Measurements from ENCODE around the gene LMO1. TPM values are rescaled to one million over a fixed set of nuclear protein-coding genes. Genes with fewer than 3 reads are reported as not detected.

The LMO1 gene
- 10 to 100 TPM in 1 of 12 donors, 1 to 10 TPM in 8, under 1 TPM in 1, not detected in 2; 0.77 to 11.1 (median 2.5) TPM for polyA plus RNA-seq (ENCODE audit: insufficient read length in 12 of 12)
- long read RNA-seq, donor 1 = 0 reads
- long read RNA-seq, donor 2 = 0 reads
- long read RNA-seq, donor 3, partial matches to known transcripts = 0 of 1 reads
- long read RNA-seq, donor 3, other reads (novel, unspliced or antisense) = 0 of 1 reads
- long read RNA-seq, donor 4 = 0 reads
- long read RNA-seq, donor 5 = 0 reads
- long read RNA-seq, donor 6 = 0 reads
- long read RNA-seq, donor 7 = 0 reads
- long read RNA-seq, donor 8, partial matches to known transcripts = 0 of 1 reads
- long read RNA-seq, donor 8, other reads (novel, unspliced or antisense) = 0 of 1 reads
- long read RNA-seq, donor 9 = 0 reads
- long read RNA-seq, donor 10, partial matches to known transcripts = 0 of 4 reads
- long read RNA-seq, donor 10, other reads (novel, unspliced or antisense) = 0 of 4 reads
- long read RNA-seq, donor 11 = 0 reads

- peak; percentile 81 for DNase-seq
Observed at GRCh38 chr11:8263769-8264410, at the start of gene LMO1. Gene LMO1, minus strand, starts transcription at chr11:8263878. Its CDS starts 516 bp downstream, at chr11:8263362.

- DNase-seq = no peak
Observed at GRCh38 chr11:8312986-8313385, 49.3 kb upstream of the LMO1 start.

GRCh38 chr11:8311366-8311765 is 47.7 kb upstream of the LMO1 start:
- no peak for DNase-seq

- no peak for DNase-seq
Observed at GRCh38 chr11:8310743-8311298, 47.1 kb upstream of the LMO1 start.

GRCh38 chr11:8309862-8310261 is 46.2 kb upstream of the LMO1 start:
- no peak for DNase-seq

GRCh38 chr11:8309311-8309710 is 45.6 kb upstream of the LMO1 start:
- no peak for DNase-seq

- DNase-seq = no peak
Observed at GRCh38 chr11:8307601-8308000, 43.9 kb upstream of the LMO1 start.

- no peak for DNase-seq
Observed at GRCh38 chr11:8301622-8302021, 37.9 kb upstream of the LMO1 start.

GRCh38 chr11:8298801-8299786 is 35.4 kb upstream of the LMO1 start:
- DNase-seq = no peak

GRCh38 chr11:8297781-8298440 is 34.2 kb upstream of the LMO1 start:
- no peak for DNase-seq

GRCh38 chr11:8296872-8297271 is 33.2 kb upstream of the LMO1 start:
- DNase-seq = no peak

GRCh38 chr11:8296038-8296649 is 32.5 kb upstream of the LMO1 start:
- no peak for DNase-seq

- DNase-seq = no peak
Observed at GRCh38 chr11:8294251-8294935, 30.7 kb upstream of the LMO1 start.

- DNase-seq = no peak
Observed at GRCh38 chr11:8293171-8293570, 29.5 kb upstream of the LMO1 start.

- no peak for DNase-seq
Observed at GRCh38 chr11:8292351-8292750, 28.7 kb upstream of the LMO1 start.

GRCh38 chr11:8291421-8292350 is 28.0 kb upstream of the LMO1 start:
- no peak for DNase-seq

GRCh38 chr11:8290081-8290810 is 26.6 kb upstream of the LMO1 start:
- DNase-seq = no peak

- no peak for DNase-seq
Observed at GRCh38 chr11:8289492-8289918, 25.8 kb upstream of the LMO1 start.

All from muscle of arm (tissue), 14 donors.